HG02759 (cell line): Measurements from ENCODE around the gene GRM5.
"Not testable (repeated sequence)": the region's sequence is repeated elsewhere in the genome, so short reads cannot be mapped to it uniquely, and the experiment has no call there.

ENCODE experiments used
- ATAC-seq: cut with Tn5 transposase; IDR thresholded peaks from one replicate; pipeline ENCODE4 v1.9.1; 2021; ENCODE audit warnings: mild to moderate bottlenecking, moderate library complexity; ENCODE audit not compliant: unreplicated experiment

GRM5 gene

DNA sequence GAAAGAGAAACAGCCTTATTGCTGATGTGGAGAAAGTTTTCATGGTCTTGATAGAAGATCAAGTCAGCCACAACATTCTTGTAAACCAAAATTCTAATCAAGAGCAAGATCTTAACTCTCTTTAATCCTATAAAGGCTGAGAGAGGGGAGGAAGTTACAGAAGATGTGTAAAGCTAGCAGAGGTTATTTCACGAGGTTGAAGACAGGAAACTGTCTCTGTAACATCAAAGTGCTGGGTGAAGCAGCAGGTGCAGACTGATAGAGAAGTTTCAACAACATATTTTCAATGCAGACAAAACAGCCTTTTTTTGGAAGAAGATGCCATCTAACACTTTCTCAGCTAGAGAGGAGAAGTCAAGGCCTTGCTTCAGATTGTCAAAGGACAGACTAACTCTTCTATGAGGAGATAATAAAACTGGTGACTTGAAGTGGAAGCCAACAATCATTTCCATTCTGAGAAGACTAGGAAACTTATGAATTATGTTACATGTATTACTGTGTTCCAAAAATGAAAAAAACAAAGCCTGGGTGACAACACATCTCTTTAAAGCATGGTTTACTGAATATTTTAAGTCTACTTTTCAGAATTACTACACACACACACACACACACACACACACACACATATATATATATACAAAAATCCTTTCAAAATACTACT lies 221.9 kb downstream of the GRM5 start:
- not testable (repeated sequence) for ATAC-seq

DNA sequence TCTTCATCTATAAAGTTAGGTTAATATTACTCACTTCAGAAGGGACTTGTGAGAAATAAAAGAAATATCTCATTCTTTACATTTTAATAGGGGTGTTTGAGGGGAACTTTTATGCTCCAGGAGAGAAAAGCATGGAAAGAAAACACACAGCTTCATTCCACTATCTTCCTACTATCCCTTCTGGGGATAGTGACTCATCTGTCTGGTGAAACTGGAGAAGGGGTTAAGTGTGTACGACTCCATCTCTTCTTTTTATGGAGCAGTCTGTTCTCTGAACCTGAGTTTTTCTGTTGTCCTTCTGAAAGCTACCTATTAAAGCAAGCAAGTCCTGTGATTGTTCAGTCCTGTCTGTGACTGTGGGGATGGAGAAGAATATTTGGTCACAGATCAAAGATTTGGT lies 227.6 kb downstream of the GRM5 start:
- not testable (repeated sequence) for ATAC-seq

DNA sequence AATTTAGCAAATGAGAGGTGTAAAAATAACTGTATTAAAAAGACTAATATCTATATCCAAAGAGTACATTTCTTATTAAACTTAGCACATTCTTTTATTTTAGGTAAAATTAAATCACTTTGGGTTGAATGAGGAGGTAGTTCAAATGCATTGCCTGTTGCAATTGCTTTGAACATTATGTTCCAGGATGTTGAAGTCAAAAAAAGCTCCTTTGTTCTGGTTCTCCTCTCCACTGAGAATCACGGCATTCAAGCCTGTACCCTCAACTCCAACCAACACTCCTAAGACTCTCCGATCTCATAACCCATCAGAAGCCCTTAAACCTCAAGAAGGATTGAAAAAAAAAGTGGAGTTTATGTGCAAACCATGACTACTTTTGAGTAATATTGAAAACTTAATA lies 230.1 kb downstream of the GRM5 start:
- not testable (repeated sequence) for ATAC-seq

DNA sequence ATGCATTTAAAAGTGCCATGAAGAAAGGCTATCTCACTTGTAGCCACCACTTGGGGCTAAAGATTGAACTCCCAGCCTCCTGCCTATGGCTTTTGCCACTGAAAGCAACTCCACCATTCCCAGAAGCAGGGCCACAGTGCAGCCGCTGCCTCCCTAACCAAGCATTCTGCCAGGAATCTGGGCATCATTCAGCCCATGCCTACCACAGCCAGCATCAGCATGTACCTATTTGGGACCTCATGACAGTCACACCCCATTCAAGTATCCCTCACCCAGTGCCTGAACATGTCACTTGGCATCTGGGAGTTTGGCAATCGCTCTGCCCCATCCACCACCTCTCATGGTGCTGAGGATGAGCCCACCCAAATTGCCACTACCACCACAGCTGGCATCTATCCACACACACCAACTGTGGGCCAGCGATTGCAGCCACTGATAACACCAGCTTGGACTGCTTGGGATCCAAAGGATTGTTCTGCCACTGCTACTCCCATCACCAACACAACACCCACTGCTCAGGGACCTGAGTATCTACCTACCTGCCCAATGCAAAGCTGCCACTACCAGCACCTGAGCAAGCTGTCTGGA lies 234.4 kb downstream of the GRM5 start:
- ATAC-seq = no peak

DNA sequence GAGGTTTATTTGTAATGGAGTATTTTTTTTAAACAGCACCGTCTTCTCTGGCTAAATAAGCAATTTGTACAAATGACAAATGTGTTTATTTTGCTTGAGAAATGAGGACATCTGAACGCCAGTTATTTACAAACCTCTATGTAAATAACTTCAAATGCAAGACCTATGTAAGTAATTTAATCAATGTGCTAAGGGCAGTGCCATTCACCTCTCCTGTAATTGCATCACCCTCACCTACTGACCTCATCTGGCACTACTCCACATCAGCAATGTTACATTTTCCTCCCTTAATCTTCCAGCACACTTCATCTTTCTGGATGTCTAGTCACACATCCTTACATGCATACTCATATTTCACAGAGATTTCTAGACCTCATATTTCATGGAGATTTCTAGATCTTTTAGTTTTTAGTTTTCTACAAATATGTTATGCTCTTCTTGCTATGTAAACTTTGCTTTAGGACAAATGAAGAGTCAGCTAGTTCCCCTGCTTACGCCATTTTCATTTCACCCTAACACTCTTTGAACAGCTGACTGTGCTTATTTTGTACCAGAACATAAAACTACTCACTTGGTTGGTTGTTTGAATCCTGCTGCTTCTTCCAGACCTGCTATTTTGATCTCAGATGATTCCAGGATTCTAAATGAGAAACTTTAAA lies 238.6 kb downstream of the GRM5 start:
- ATAC-seq = no peak

DNA sequence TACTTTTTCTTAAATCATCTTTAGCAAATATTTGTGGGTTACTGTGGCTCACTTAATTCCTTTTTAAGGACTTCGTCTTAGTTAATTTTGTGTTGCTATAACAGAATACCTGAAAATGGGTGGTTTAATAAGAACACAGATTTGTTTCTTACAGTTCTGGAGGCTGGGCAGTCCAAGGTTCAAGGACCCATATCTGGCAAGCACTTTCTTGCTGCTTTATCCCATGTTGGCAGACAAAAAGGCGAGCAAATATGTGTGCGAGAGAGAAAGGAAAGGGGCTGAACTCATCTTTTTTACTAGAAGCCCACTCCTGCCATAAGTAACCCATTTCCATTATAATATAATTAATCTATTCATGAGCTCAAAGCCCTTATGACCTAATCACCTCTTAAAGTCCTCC lies 246.2 kb downstream of the GRM5 start:
- no peak for ATAC-seq

DNA sequence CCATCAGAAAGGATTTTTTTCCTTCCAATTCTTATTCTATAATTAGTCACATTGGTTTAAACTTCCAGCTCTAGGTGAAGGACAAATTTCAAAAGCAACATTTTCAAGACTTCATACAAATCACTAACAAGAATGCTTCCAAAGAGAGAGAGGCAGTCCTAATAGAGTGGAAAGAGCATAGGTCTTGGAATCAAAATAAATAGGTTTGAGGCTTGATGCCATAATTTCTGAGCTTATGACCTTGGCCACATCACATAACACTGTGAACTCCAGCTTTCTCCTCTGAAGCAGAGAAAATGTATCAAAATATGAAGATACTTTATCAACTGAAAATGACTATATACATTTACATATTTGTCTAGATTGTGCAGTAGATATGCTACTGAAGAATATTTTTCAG lies 246.8 kb downstream of the GRM5 start:
- ATAC-seq = no peak

DNA sequence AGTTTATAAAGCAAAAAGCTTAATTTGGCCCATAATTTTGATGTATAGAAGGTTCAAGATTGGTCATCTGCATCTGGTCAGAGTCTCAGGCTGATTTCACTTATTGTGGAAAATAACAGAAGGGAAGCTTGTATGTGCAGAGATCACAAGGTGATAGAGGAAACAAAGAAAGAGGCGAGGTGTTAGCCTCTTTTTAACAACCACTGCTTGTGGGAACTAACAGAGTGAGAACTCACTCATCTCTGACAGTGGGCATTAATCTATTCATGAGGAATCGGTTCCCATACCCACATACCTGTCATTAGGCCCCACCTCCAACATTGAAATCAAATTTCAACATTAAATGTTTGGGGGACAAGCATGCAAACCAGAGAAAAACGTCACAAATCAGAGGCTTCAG lies 250.3 kb downstream of the GRM5 start:
- ATAC-seq = no peak

DNA sequence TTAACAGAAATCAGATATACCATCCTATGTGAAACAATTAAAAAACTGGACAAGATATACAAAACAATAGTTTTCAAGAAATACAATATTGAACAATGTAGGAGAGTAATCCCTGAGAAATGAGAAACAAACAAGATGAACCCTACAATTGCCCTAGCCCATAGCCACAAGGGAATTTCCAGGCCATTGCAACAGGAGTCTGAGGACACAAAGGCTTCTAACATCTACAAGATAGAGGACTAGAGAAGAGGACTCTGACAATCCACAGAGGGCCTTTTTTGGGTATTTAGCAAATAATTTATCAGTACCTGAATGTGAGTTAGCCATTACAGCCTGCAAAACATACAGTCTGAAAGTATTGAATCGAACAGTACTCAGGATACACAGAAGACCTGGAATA lies 251.7 kb downstream of the GRM5 start:
- ATAC-seq = peak; percentile 76

DNA sequence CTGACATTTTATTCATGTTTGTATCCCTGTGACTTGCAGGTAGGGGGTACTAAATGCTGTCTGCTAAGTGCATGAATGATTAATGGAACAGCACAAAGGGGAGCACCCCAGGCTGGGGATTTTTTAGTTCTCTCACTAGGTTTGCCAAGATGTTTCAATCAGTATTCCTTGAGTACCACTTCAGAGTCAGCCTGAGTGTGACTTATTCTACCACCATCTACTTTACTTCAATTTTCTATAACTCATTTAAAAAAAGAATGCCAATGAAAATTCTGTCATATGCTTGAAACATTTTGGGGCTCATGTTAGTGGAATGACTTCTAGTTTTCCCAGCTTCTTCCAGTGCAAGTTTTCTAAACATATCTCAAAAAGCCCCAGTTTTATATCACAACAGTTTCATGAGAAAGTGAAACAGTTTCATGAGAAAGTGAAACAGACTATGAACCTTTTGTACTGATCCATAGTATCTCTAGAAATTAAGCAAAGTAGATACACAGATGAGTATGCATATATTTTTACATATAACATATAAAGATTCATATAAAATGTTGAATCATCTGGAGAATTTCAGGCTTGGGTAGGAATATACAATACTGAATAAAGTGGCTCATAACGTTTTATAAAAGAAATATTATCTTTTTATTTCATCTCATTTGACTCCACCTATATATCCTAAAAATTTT lies 252.4 kb downstream of the GRM5 start:
- peak; percentile 82 for ATAC-seq

DNA sequence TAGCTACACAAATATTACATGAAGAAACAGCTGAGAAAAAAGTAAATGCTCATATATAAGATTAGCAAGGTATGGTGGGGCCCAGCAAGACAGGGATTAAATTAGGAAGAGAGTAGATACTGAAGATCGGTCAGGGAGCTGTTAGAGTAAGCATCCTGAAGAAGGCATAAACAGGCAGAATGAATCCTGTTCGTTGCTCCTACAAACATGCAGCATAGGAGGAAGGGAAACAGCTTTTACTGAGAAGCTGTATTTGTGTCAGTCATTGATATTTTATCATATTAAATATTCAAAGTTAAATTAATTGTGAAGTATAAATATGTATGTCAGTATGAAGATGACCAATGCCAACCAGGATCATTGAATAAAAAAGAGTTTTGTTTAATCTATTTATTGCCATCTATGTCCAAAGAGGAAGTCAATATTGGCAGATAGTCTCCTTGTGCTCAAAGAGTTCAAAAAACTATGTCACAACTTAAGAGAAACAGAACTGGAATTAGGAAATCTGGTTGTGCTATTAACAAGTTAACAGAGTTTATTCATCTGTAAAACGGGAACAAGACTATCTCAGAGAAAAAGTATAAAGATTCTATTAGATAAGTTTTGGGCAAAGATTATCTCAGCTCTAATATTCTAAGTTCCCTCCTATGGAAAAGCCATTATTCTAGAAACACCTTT lies 255.2 kb downstream of the GRM5 start:
- no peak for ATAC-seq

DNA sequence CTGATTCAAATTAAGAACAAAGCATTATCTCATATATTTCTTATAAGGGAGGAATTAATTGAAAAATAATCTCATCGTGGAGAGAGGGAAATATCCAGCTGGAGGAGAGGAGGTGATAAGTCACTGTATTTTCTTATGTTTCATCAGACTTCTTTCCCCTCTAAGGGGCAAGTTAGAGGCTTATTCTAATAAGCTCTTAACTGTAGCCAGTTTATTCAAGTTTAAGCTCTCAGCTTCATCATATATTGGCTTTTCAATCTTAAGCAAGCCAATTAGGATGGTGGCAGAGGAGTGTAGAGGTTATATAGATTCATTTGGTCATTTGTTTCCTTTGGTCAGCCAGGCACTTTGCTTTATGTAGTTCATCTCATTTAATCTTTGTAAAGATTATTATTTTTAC lies 256.7 kb downstream of the GRM5 start:
- ATAC-seq = no peak

DNA sequence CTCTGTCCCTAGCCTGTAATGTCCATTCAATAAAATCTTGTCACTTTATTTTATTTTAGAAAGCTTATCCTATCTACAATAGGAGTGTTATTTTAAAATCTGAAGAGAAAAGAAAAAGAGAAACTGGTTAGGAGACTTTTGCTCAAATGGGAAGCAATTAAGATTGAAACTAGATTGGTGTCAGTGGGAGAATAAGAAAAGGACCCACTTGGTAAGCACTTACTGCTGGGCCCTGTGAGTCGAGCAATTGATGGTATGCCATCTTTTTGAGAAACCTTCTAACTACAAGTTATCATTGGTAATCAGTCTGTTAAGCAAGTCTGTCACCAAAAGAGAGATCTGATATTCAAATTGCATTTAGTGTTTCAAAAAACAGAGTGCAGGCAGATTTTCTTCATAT lies 258.4 kb downstream of the GRM5 start:
- no peak for ATAC-seq

DNA sequence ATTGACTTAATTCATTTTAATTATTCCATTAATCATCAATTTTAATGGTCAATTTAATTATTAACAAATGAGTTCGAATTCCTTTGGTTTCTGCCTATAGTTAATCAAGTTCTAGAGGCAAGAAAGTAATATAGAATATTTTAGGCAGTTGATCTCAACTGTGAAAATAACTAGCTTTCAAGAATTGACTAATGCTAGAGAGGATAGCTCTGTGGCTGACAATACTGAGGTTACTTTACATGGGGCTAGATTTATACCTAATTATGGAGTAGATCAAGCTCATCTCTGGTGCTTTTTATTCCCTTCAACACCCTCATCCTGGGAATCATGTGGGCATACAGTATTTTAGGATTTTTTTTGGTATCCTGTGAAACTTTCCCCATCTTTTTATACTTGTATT lies 259.4 kb downstream of the GRM5 start:
- no peak for ATAC-seq

DNA sequence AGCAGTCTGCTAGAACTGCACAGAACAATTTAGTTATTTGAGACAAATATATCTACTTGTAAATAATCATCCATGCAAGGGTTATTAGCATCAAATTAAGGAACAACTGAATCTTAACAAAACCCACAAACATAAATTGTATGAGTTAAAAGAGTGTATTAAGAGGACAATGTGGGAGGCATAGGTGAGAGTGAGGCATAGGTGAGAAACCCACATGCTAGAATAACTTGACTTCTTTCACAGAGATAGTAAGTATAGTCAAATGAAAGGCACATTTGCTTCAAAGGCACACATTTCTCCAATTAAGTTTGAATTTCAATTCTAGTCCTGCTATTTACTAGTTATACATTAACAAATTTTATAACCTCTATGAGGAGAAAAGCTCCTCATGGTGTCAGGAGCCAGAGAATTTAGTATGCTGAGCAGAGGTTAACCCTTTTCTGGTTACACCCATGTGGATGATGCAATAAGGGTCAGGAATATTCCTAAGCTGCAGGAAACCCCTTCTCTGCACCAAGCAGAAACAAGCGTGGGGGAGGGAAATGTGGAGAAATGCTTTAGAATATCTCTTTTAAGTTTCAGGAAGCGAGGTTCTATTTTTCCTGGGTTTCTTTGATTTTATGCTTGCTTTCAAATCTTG lies 264.2 kb downstream of the GRM5 start:
- no peak for ATAC-seq

DNA sequence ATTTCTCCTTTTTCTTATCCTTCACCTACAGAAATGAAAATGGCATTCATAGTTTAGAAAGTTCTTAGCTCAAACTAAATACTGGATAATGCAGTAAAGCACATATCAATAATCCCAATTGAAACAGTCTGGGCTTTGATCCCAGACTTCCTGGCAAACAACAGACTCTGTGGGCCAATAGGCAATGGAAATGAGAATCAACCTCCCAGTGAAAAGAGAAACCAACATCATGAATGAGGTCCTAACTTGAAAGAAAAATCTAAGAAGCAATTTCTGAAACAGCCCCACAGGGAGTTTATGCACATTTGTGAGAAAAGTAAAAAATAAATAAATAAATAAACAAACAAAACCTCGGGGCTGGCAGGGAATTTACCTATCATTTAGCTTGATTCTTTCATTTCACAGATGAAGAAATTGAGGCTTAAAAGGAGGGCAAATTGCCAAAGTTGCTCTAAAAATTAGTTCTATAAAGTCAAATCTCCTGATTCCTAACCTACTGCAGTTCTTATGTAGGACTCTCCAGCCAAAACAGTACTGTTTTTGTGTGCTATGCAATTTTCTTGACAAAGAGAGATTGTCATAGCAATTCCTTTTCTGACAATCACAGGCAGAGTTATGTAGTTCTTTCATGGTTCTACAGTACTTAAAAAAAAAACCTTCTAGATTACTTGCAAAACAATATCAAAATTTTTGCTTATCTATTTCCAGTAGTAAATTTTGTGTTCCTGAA lies 265.8 kb downstream of the GRM5 start:
- no peak for ATAC-seq

DNA sequence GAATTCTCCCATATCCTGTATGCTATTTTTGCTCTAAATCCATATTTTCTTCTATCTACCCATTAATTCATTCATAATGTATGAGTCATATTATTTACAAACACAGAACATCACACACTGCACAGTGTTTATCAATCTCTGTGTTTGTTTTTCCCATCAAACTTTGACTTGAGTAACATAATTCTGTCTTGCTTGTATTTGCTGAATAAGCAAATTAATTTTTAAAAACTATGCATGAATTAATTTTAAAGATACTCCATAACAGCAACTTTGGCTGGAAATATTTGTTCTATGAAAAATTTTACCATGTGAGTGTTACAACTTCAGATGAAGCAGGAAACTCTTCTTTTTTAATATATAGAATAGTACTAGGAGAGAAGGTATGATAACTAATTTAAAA lies 275.6 kb downstream of the GRM5 start:
- no peak for ATAC-seq

DNA sequence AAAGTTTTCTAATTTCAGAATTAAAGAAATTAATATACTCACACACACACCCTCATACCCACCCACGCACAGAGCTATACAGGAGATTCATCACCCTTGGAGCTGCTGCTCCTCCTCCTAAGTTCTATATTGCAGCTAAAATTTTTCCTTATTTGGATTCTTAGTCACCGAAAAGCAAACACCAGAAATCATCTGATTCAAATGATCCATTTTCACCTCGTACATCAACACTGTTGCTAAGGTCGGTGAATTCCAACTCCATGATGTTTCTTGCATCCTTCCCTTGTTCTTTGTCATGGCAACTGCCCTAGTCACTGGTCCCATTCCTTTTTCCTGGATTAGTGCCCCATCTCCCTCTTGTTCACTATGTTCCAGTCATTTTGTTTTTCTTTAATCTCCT lies 286.2 kb downstream of the GRM5 start:
- no peak for ATAC-seq

DNA sequence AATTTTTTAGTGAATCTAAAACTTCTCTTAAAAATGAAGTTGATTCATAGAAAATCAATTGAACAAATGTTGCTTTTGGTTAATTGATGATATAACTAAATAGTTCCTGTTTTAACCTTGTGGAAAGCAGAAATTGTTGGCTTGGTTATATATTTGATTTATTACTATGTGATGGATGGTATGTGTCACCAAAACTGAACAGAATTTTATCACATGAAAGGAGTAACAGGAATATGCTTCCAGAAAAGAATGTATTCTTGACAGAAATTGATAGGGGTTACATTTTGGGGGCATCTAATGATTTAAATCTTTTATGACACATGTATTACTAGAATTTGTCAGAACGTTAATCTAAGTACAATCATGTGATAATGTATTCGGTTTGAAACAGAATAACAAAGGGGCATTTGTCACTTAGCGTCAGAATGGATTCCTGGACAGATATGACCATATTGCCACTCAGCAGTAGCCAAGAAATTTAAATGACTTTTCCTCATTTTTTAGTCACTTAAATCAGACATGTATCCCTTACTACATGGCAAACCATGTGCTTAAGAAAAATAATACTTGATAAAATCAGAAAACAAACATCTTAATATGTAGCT lies 295.2 kb downstream of the GRM5 start:
- no peak for ATAC-seq

DNA sequence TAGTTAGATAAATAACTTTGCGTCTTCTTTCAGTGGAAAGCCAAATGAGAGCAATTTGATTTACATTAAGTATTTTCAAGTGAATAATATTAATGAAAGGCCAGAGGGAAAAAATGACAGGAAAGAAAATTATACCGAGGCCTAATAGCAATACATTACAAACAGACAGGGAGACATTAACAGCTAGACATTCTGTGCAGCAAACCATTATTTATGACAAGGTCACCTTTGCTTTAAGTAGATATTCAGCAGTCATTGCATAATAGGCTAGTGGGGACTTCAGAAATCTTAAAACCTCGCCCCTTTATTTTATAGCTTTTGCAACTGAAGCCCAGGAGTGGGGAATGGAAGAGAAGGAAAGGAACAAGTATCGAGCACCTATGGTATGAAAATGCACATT lies 321.6 kb downstream of the GRM5 start:
- no peak for ATAC-seq
